Left lung (tissue), 10 donors: ENCODE measurements around the gene ALDH5A1. TPM values are rescaled to one million over a fixed set of nuclear protein-coding genes. Genes with fewer than 3 reads are reported as not detected.

Source experiments
- ATAC-seq: fragments of 200-7000 bp; cut with Tn5 transposase; one replicate; pipeline ENCODE4 v1.9.1; 2020; ENCODE audit warnings: moderate library complexity
- DNase-seq, 4 donors: peaks; one replicate each; pipeline ENCODE4 v3.0.0-alpha.2; 2013 to 2020
- H3K27ac ChIP-seq, 2 donors: fragments of 200-600 bp; sonication (generic) in 1 of 2; one replicate each; pipeline versions ENCODE4 v1.5.0 to v1.8.0; 2020 to 2021
- H3K27me3 ChIP-seq, 2 donors: fragments of 200-600 bp; sonication (generic) in 1 of 2; one replicate each; pipeline versions ENCODE4 v1.5.0 to v1.8.0; 2020 to 2021
- H3K36me3 ChIP-seq, 2 donors: fragments of 200-600 bp; sonication (generic) in 1 of 2; one replicate each; pipeline versions ENCODE4 v1.5.0 to v1.8.0; 2020 to 2021
- H3K4me1 ChIP-seq, 2 donors: fragments of 200-600 bp; one replicate each; pipeline ENCODE4 v1.8.0; 2021
- H3K4me3 ChIP-seq, 2 donors: fragments of 200-600 bp; sonication (generic) in 1 of 2; one replicate each; pipeline versions ENCODE4 v1.5.0 to v1.8.0; 2020 to 2021; ENCODE audit warnings: mild to moderate bottlenecking in 1 of 2
- H3K9me3 ChIP-seq, 2 donors: fragments of 200-600 bp; sonication (generic) in 1 of 2; one replicate each; pipeline versions ENCODE4 v1.5.0 to v1.8.0; 2020 to 2021
- intact Hi-C, 2 donors: fragments of 100-400 bp; cut with DNase I; formaldehyde crosslinking; loops; one replicate each; pipeline versions ENCODE4 v1.11.2 to v1.14.2; 2022
- polyA plus RNA-seq, 6 donors: library from polyadenylated mRNA; unstranded; fragments of 120-200 nt; gene quantifications; one replicate each; pipeline ENCODE4 v1.2.1, GENCODE V29; 2013; ENCODE audit not compliant: insufficient read length in 6 of 6
- total RNA-seq, 2 donors: library from RNA; stranded (reverse); fragmentation: NEBNext Ultra II Directional; extraction: Animal tissue kit (Norgen Biotek cat#: 25700); gene quantifications; one replicate each; pipeline ENCODE4 v1.2.1, GENCODE V29; 2021
- TF ChIP-seq, protein P1 (sequence below), 2 donors: fragments of 200-600 bp; sonication (generic) in 1 of 2; IDR thresholded peaks; one replicate each; pipeline versions ENCODE4 v1.5.0 to v1.8.0; 2021; ENCODE audit warnings: antibody characterized with exemption in 2 of 2
- donor health status: DM: no; HTN: yes; CAD: no.
- donor health status: DM: no; HTN: no; CAD: no.

Gene ALDH5A1
- total and polyA plus RNA-seq, 8 donors, result 9.7 to 21.8 (median 12.4) TPM

DNA sequence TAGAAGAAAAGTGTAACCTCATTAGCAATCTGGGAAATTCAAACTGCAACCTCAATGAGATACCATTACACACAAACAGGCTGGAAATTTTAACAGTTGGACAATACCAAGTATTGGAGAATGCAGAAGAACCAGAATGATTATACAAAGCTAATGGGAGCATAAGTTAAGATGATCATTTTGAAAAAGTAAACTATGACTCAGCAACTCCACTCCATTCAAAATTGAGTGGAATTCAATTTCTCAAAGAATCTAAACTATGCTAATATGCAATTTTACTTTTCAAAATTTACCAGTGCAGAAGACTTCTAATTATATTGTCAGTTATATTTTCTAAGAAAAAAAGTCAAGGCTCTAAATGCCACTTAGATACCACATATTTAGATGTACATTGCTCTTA, 22.6 kb upstream of the ALDH5A1 start:
- Histone ChIP-seq H3K36me3 (no peaks in the 10 kb centered on the region), H3K4me1 (no peaks in the 10 kb centered on the region), H3K4me3 (no peak overlapping the region), H3K9me3 (no peaks in the 10 kb centered on the region), H3K27me3 (no peaks in the 10 kb centered on the region), H3K27ac (no peak overlapping the region)
- ATAC-seq, result peak; percentile 17
- TF ChIP-seq, protein P1, sequence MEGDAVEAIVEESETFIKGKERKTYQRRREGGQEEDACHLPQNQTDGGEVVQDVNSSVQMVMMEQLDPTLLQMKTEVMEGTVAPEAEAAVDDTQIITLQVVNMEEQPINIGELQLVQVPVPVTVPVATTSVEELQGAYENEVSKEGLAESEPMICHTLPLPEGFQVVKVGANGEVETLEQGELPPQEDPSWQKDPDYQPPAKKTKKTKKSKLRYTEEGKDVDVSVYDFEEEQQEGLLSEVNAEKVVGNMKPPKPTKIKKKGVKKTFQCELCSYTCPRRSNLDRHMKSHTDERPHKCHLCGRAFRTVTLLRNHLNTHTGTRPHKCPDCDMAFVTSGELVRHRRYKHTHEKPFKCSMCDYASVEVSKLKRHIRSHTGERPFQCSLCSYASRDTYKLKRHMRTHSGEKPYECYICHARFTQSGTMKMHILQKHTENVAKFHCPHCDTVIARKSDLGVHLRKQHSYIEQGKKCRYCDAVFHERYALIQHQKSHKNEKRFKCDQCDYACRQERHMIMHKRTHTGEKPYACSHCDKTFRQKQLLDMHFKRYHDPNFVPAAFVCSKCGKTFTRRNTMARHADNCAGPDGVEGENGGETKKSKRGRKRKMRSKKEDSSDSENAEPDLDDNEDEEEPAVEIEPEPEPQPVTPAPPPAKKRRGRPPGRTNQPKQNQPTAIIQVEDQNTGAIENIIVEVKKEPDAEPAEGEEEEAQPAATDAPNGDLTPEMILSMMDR (IDR thresholded peaks at IDR 0.05), result no peak
- intact Hi-C loops, result no loop called here
- no peak for DNase-seq

GRCh38 chr6:24476631-24477030, 18.1 kb upstream of the ALDH5A1 start:
- no peaks in the 10 kb centered on the region for H3K9me3 ChIP-seq
- H3K4me1 ChIP-seq, result no peaks in the 10 kb centered on the region
- H3K36me3 ChIP-seq, result no peaks in the 10 kb centered on the region
- H3K4me3 ChIP-seq, result no peak overlapping the region
- no peaks in the 10 kb centered on the region for H3K27me3 ChIP-seq
- no peak overlapping the region for H3K27ac ChIP-seq
- TF ChIP-seq, protein P1 (IDR thresholded peaks at IDR 0.05), result no peak
- ATAC-seq (no peak), DNase-seq (no peak)
- intact Hi-C loops, result no loop called here

DNA sequence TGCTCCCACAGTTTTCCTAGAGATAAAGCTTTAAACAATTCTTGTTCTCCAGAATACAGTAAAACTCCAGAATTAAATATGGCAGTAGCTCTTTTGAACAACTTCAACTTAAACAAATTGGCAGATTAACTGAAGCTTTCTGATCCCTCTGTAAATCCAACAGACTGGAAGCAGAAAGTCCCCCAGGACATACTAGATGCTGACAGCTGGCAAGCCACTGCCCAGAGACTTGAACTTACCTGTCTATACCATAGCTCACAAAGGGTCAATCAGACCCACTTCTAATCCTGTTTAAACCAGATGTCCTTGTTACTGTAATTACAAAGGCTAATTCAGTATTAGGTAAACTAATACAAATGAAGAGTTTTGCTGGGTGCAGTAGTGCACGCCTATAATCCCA, 17.7 kb upstream of the ALDH5A1 start:
- H3K36me3 ChIP-seq, result no peaks in the 10 kb centered on the region
- TF ChIP-seq, protein P1 (IDR thresholded peaks at IDR 0.05), result no peak
- DNase-seq (no peak), ATAC-seq (no peak)
- H3K9me3 ChIP-seq, result no peaks in the 10 kb centered on the region
- no peaks in the 10 kb centered on the region for H3K4me1 ChIP-seq
- intact Hi-C loops, result no loop called here
- H3K27me3 ChIP-seq, result no peaks in the 10 kb centered on the region
- no peak overlapping the region for H3K27ac ChIP-seq
- no peak overlapping the region for H3K4me3 ChIP-seq

- no peak for DNase-seq
- TF ChIP-seq, protein P1 (IDR thresholded peaks at IDR 0.05), result no peak
- Histone ChIP-seq H3K27ac (no peak overlapping the region), H3K4me1 (no peaks in the 10 kb centered on the region), H3K4me3 (no peak overlapping the region), H3K9me3 (no peaks in the 10 kb centered on the region), H3K27me3 (no peaks in the 10 kb centered on the region), H3K36me3 (no peaks in the 10 kb centered on the region)
- no peak for ATAC-seq
- intact Hi-C loops, result no loop called here
Measured at GRCh38 chr6:24478903-24479302, 15.9 kb upstream of the ALDH5A1 start.

DNA sequence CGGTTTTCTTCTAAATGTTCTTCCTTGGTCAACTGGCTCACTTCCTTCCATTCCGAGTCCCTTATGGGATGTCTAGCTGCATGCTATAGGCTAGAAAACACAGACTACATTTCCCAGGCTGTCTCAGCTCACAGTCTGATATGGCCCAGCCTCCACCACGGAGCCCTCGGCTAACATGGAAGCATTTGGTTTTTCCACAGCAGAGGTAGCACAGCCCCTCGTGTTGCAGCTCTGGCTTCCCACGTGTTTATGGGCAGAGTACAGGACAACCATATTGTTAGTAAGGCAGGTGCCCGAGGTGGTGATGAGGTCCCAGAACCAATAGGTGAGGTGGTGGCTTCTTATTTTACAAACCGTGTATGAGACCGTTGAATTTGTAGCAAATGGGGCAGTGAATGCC, 14.1 kb upstream of the ALDH5A1 start:
- intact Hi-C loops, result no loop called here
- ATAC-seq, result no peak
- TF ChIP-seq, protein P1 (IDR thresholded peaks at IDR 0.05), result no peak

More for the DNA sequence above, 14.1 kb upstream of the ALDH5A1 start:
- no peaks in the 10 kb centered on the region for H3K9me3 ChIP-seq
- no peaks in the 10 kb centered on the region for H3K27me3 ChIP-seq
- no peak overlapping the region for H3K27ac ChIP-seq
- no peaks in the 10 kb centered on the region for H3K36me3 ChIP-seq
- H3K4me3 ChIP-seq, result no peak overlapping the region
- DNase-seq, result no peak
- H3K4me1 ChIP-seq, result no peaks in the 10 kb centered on the region
